ENCODE data around the gene FOXP1.

FOXP1 gene

GRCh38 chr3:71568207-71568606 lies 15.3 kb downstream of the FOXP1 start:
- Histone ChIP-seq H3K27me3 (ENCODE audit: control insufficient read depth in 5 of 5, insufficient read depth in 4 of 5, low read length in 5 of 5) (no peaks in the 10 kb centered on the region), H3K9me3 (ENCODE audit: control insufficient read depth in 5 of 5, low read length in 5 of 5) (no peaks in the 10 kb centered on the region), H3K27ac (ENCODE audit: low read depth, low read length) (no peak overlapping the region), H3K4me1 (ENCODE audit: control insufficient read depth in 5 of 5, insufficient read depth in 5 of 5, low read length in 5 of 5) (peaks cover 0 to 11% (median 6%) of the 10 kb centered on the region in 5 donors), H3K9ac (ENCODE audit: low read length in 5 of 5) (no peak overlapping the region), H3K4me3 (ENCODE audit: low read depth in 1 of 5, low read length in 5 of 5) (no peak overlapping the region), H3K36me3 (ENCODE audit: control insufficient read depth in 5 of 5, insufficient read depth in 5 of 5, low read length in 5 of 5) (peaks cover 0 to 4% (median 2%) of the 10 kb centered on the region in 5 donors)

GRCh38 chr3:71566776-71567175 lies 16.8 kb downstream of the FOXP1 start:
- peaks cover 0 to 4% (median 2%) of the 10 kb centered on the region in 5 donors for H3K36me3 ChIP-seq (ENCODE audit: control insufficient read depth in 5 of 5, insufficient read depth in 5 of 5, low read length in 5 of 5)
- H3K9me3 ChIP-seq (ENCODE audit: control insufficient read depth in 5 of 5, low read length in 5 of 5) = no peaks in the 10 kb centered on the region
- peaks cover 0 to 11% (median 6%) of the 10 kb centered on the region in 5 donors for H3K4me1 ChIP-seq (ENCODE audit: control insufficient read depth in 5 of 5, insufficient read depth in 5 of 5, low read length in 5 of 5)
- no peak overlapping the region for H3K4me3 ChIP-seq (ENCODE audit: low read depth in 1 of 5, low read length in 5 of 5)
- no peaks in the 10 kb centered on the region for H3K27me3 ChIP-seq (ENCODE audit: control insufficient read depth in 5 of 5, insufficient read depth in 4 of 5, low read length in 5 of 5)
- H3K9ac ChIP-seq (ENCODE audit: low read length in 5 of 5) = no peak overlapping the region
- no peak overlapping the region for H3K27ac ChIP-seq (ENCODE audit: low read depth, low read length)

DNA sequence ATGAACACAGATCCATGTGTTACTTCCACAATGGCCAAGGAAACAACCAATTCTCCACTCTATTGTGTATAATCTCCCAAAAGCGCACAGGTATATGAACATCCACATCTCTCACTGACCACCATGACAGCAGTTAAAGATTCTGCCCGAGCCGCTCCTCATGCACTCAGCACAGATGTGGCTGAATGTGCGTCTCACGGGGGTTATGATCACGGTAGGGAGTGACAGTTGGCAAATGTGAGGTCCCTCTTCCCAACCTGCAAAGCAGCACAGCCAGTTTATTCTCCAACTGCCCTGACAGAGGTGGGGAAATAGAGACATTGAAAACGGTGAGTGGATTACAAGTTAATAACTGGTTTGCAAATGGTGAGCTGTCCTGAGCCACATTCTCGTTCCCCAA lies 17.6 kb downstream of the FOXP1 start:
- Histone ChIP-seq H3K27me3 (ENCODE audit: control insufficient read depth in 5 of 5, insufficient read depth in 4 of 5, low read length in 5 of 5) (no peaks in the 10 kb centered on the region), H3K9me3 (ENCODE audit: control insufficient read depth in 5 of 5, low read length in 5 of 5) (no peaks in the 10 kb centered on the region), H3K4me1 (ENCODE audit: control insufficient read depth in 5 of 5, insufficient read depth in 5 of 5, low read length in 5 of 5) (peaks cover 0 to 11% (median 6%) of the 10 kb centered on the region in 5 donors), H3K27ac (ENCODE audit: low read depth, low read length) (no peak overlapping the region), H3K36me3 (ENCODE audit: control insufficient read depth in 5 of 5, insufficient read depth in 5 of 5, low read length in 5 of 5) (peaks cover 0 to 4% (median 2%) of the 10 kb centered on the region in 5 donors), H3K9ac (ENCODE audit: low read length in 5 of 5) (no peak overlapping the region), H3K4me3 (ENCODE audit: low read depth in 1 of 5, low read length in 5 of 5) (no peak overlapping the region)

DNA sequence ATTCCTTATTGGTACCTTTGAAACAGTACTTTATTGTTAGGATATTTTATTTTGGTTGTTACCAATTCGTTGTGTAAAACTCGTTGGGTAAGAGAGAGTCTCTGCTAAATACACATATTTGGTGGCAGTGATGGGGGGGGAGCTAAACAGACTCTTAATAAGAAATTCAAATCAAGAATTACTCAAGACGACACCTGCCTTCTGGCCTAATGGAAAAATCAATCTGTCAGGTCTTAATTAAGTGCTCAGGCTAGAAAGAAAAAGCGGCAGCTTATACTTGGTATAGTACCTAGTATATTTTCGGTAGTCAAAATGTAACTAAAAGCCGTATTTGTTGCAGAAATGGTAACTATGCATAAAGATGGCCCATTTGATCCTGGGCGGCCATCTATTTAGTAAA lies 18.2 kb downstream of the FOXP1 start:
- H3K27ac ChIP-seq (ENCODE audit: low read depth, low read length) = no peak overlapping the region
- H3K9me3 ChIP-seq (ENCODE audit: control insufficient read depth in 5 of 5, low read length in 5 of 5) = no peaks in the 10 kb centered on the region
- H3K36me3 ChIP-seq (ENCODE audit: control insufficient read depth in 5 of 5, insufficient read depth in 5 of 5, low read length in 5 of 5) = peaks cover 0 to 4% (median 2%) of the 10 kb centered on the region in 5 donors
- no peak overlapping the region for H3K9ac ChIP-seq (ENCODE audit: low read length in 5 of 5)
- H3K4me1 ChIP-seq (ENCODE audit: control insufficient read depth in 5 of 5, insufficient read depth in 5 of 5, low read length in 5 of 5) = peaks cover 0 to 5% (median 1%) of the 10 kb centered on the region in 5 donors
- no peak overlapping the region for H3K4me3 ChIP-seq (ENCODE audit: low read depth in 1 of 5, low read length in 5 of 5)
- no peaks in the 10 kb centered on the region for H3K27me3 ChIP-seq (ENCODE audit: control insufficient read depth in 5 of 5, insufficient read depth in 4 of 5, low read length in 5 of 5)

GRCh38 chr3:71564361-71564760 lies 19.2 kb downstream of the FOXP1 start:
- H3K27ac ChIP-seq (ENCODE audit: low read depth, low read length) = no peak overlapping the region
- no peak overlapping the region for H3K9ac ChIP-seq (ENCODE audit: low read length in 5 of 5)
- H3K9me3 ChIP-seq (ENCODE audit: control insufficient read depth in 5 of 5, low read length in 5 of 5) = no peaks in the 10 kb centered on the region
- H3K4me3 ChIP-seq (ENCODE audit: low read depth in 1 of 5, low read length in 5 of 5) = no peak overlapping the region
- H3K4me1 ChIP-seq (ENCODE audit: control insufficient read depth in 5 of 5, insufficient read depth in 5 of 5, low read length in 5 of 5) = no peaks in the 10 kb centered on the region
- peaks cover 0 to 4% (median 2%) of the 10 kb centered on the region in 5 donors for H3K36me3 ChIP-seq (ENCODE audit: control insufficient read depth in 5 of 5, insufficient read depth in 5 of 5, low read length in 5 of 5)
- H3K27me3 ChIP-seq (ENCODE audit: control insufficient read depth in 5 of 5, insufficient read depth in 4 of 5, low read length in 5 of 5) = no peaks in the 10 kb centered on the region

DNA sequence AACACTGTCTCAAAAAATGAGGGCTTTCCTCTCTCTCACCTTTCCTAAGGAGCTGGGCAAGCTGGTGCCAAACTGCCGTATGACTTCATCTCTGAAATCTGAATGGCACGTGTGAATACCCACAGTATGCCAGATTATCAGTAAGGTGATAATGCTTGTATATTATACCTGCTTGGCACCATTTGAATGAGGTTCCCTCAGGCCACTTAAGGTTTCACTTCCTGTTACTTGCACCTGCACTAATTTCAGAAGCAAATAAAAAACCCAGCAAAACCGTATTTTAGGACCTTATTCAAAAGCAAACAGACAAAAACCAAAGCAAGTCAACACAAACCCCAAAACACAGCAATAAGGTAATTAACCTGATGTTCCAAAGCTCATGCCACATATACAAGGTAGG lies 19.7 kb downstream of the FOXP1 start:
- H3K9me3 ChIP-seq (ENCODE audit: control insufficient read depth in 5 of 5, low read length in 5 of 5) = no peaks in the 10 kb centered on the region
- no peak overlapping the region for H3K27ac ChIP-seq (ENCODE audit: low read depth, low read length)
- H3K4me1 ChIP-seq (ENCODE audit: control insufficient read depth in 5 of 5, insufficient read depth in 5 of 5, low read length in 5 of 5) = no peaks in the 10 kb centered on the region
- H3K27me3 ChIP-seq (ENCODE audit: control insufficient read depth in 5 of 5, insufficient read depth in 4 of 5, low read length in 5 of 5) = no peaks in the 10 kb centered on the region
- H3K9ac ChIP-seq (ENCODE audit: low read length in 5 of 5) = no peak overlapping the region
- no peak overlapping the region for H3K4me3 ChIP-seq (ENCODE audit: low read depth in 1 of 5, low read length in 5 of 5)
- H3K36me3 ChIP-seq (ENCODE audit: control insufficient read depth in 5 of 5, insufficient read depth in 5 of 5, low read length in 5 of 5) = peaks cover 0 to 4% (median 2%) of the 10 kb centered on the region in 5 donors

GRCh38 chr3:71562938-71563337 lies 20.6 kb downstream of the FOXP1 start:
- peaks cover 0 to 4% (median 2%) of the 10 kb centered on the region in 5 donors for H3K36me3 ChIP-seq (ENCODE audit: control insufficient read depth in 5 of 5, insufficient read depth in 5 of 5, low read length in 5 of 5)
- H3K27ac ChIP-seq (ENCODE audit: low read depth, low read length) = no peak overlapping the region
- H3K4me1 ChIP-seq (ENCODE audit: control insufficient read depth in 5 of 5, insufficient read depth in 5 of 5, low read length in 5 of 5) = no peaks in the 10 kb centered on the region
- no peaks in the 10 kb centered on the region for H3K27me3 ChIP-seq (ENCODE audit: control insufficient read depth in 5 of 5, insufficient read depth in 4 of 5, low read length in 5 of 5)
- no peaks in the 10 kb centered on the region for H3K9me3 ChIP-seq (ENCODE audit: control insufficient read depth in 5 of 5, low read length in 5 of 5)
- no peak overlapping the region for H3K9ac ChIP-seq (ENCODE audit: low read length in 5 of 5)
- H3K4me3 ChIP-seq (ENCODE audit: low read depth in 1 of 5, low read length in 5 of 5) = no peak overlapping the region

- Histone ChIP-seq H3K9ac (ENCODE audit: low read length in 5 of 5) (no peak overlapping the region), H3K4me3 (ENCODE audit: low read depth in 1 of 5, low read length in 5 of 5) (no peak overlapping the region), H3K27me3 (ENCODE audit: control insufficient read depth in 5 of 5, insufficient read depth in 4 of 5, low read length in 5 of 5) (no peaks in the 10 kb centered on the region), H3K4me1 (ENCODE audit: control insufficient read depth in 5 of 5, insufficient read depth in 5 of 5, low read length in 5 of 5) (no peaks in the 10 kb centered on the region), H3K9me3 (ENCODE audit: control insufficient read depth in 5 of 5, low read length in 5 of 5) (no peaks in the 10 kb centered on the region), H3K36me3 (ENCODE audit: control insufficient read depth in 5 of 5, insufficient read depth in 5 of 5, low read length in 5 of 5) (no peaks in the 10 kb centered on the region), H3K27ac (ENCODE audit: low read depth, low read length) (no peak overlapping the region)
Measured at GRCh38 chr3:71560665-71561064, 22.9 kb downstream of the FOXP1 start.

- H3K36me3 ChIP-seq (ENCODE audit: control insufficient read depth in 5 of 5, insufficient read depth in 5 of 5, low read length in 5 of 5) = no peaks in the 10 kb centered on the region
- no peak overlapping the region for H3K27ac ChIP-seq (ENCODE audit: low read depth, low read length)
- H3K27me3 ChIP-seq (ENCODE audit: control insufficient read depth in 5 of 5, insufficient read depth in 4 of 5, low read length in 5 of 5) = no peaks in the 10 kb centered on the region
- H3K9me3 ChIP-seq (ENCODE audit: control insufficient read depth in 5 of 5, low read length in 5 of 5) = no peaks in the 10 kb centered on the region
- H3K9ac ChIP-seq (ENCODE audit: low read length in 5 of 5) = no peak overlapping the region
- no peaks in the 10 kb centered on the region for H3K4me1 ChIP-seq (ENCODE audit: control insufficient read depth in 5 of 5, insufficient read depth in 5 of 5, low read length in 5 of 5)
- no peak overlapping the region for H3K4me3 ChIP-seq (ENCODE audit: low read depth in 1 of 5, low read length in 5 of 5)
Measured at GRCh38 chr3:71559578-71560162, 23.9 kb downstream of the FOXP1 start.

GRCh38 chr3:71559021-71559420 lies 24.5 kb downstream of the FOXP1 start:
- Histone ChIP-seq H3K4me3 (ENCODE audit: low read depth in 1 of 5, low read length in 5 of 5) (no peak overlapping the region), H3K36me3 (ENCODE audit: control insufficient read depth in 5 of 5, insufficient read depth in 5 of 5, low read length in 5 of 5) (no peaks in the 10 kb centered on the region), H3K27me3 (ENCODE audit: control insufficient read depth in 5 of 5, insufficient read depth in 4 of 5, low read length in 5 of 5) (no peaks in the 10 kb centered on the region), H3K4me1 (ENCODE audit: control insufficient read depth in 5 of 5, insufficient read depth in 5 of 5, low read length in 5 of 5) (no peaks in the 10 kb centered on the region), H3K9me3 (ENCODE audit: control insufficient read depth in 5 of 5, low read length in 5 of 5) (no peaks in the 10 kb centered on the region), H3K27ac (ENCODE audit: low read depth, low read length) (no peak overlapping the region), H3K9ac (ENCODE audit: low read length in 5 of 5) (no peak overlapping the region)

Measured in subcutaneous abdominal adipose tissue (tissue), 5 donors.